Naive B cell (primary cell): Measurements from ENCODE around the gene C1QB. TPM values are rescaled to one million over a fixed set of nuclear protein-coding genes. Genes with fewer than 3 reads are reported as not detected.

ENCODE experiments used
- ATAC-seq, 2 donors: fragments of 150-1000 bp; cut with Tn5 transposase; 2 replicates each; pipeline ENCODE4 v1.10.0; 2021; ENCODE audit warnings: low read depth in 2 of 2, mild to moderate bottlenecking in 2 of 2, moderate library complexity in 2 of 2
- DNase-seq: peaks from one replicate; pipeline ENCODE4 v3.0.0; 2022
- H3K27ac Mint-ChIP-seq, 6 donors: one replicate each; pipeline ENCODE4 v1.8.0; 2020 to 2022; ENCODE audit warnings: mild to moderate bottlenecking in 6 of 6, mixed read lengths in 6 of 6, moderate library complexity in 5 of 6, inconsistent platforms in 2 of 6
- H3K27me3 Mint-ChIP-seq, 3 donors: one replicate each; pipeline ENCODE4 v1.8.0; 2021 to 2022; ENCODE audit warnings: mixed read lengths in 3 of 3, mild to moderate bottlenecking in 1 of 3
- H3K36me3 Mint-ChIP-seq, 2 donors: one replicate each; pipeline ENCODE4 v1.8.0; 2020 to 2022; ENCODE audit warnings: mixed read lengths in 2 of 2, inconsistent platforms in 1 of 2, mild to moderate bottlenecking in 1 of 2
- H3K4me1 Mint-ChIP-seq, 3 donors: one replicate each; pipeline ENCODE4 v1.8.0; 2020 to 2022; ENCODE audit warnings: mixed read lengths in 3 of 3, inconsistent platforms in 1 of 3, mild to moderate bottlenecking in 1 of 3, moderate library complexity in 1 of 3
- H3K4me3 Mint-ChIP-seq, 8 donors: one replicate each; pipeline ENCODE4 v1.8.0; 2020 to 2022; ENCODE audit warnings: mild to moderate bottlenecking in 8 of 8, mixed read lengths in 8 of 8, moderate library complexity in 8 of 8, inconsistent platforms in 2 of 8
- H3K9me3 Mint-ChIP-seq, 7 donors: one replicate each; pipeline ENCODE4 v1.8.0; 2020 to 2022; ENCODE audit warnings: mixed read lengths in 7 of 7, mild to moderate bottlenecking in 5 of 7, inconsistent platforms in 2 of 7, moderate library complexity in 1 of 7
- polyA plus RNA-seq, 6 donors: library from polyadenylated mRNA; unstranded; fragments of 300-500 nt; fragmentation: Illumina TruSeq; gene quantifications; one replicate each; pipeline ENCODE4 v1.2.3, GENCODE V29; 2021; ENCODE audit warnings: low read depth in 6 of 6

C1QB gene
- polyA plus RNA-seq, 6 donors from 2014 or later = not detected

DNA sequence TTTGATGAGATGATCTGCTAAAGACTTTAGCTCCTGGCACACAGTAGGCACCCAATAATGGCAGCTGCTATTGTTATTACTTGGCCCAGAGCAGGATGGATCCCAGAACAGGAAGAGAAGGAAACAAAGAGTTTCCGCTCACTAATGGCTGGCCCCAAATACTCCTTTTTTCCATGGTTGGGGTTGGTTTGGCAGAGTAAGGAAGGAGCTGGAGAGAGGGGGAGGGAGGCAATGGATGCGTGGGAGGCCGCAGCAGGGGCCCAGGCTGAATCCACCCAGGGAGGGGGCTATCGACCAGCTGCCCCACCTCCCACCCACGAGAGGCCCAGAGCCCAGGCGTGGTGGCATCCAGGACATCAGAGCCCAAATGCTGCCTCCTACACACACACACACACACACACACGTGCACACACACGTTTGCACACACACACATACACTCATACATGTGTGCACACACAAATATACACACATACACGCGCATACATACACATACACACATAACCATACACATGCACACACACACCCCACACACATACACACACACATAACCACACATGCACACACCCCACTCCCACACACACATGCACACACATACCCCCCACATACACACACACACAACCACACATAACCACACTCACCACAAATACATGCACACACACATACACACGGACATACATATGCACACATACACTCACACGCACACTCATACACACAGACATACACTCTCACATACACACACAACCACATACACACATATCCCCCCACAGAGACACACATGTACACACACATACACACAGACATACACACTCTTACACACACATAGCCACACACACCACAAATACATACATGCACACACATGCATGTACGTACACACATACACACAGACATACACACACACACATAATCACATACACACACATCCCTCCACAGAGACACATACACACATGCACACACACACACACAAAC, 25.2 kb downstream of the C1QB start:
- H3K4me3 Mint-ChIP-seq = no peak overlapping the region
- no peak overlapping the region for H3K27ac Mint-ChIP-seq
- no peak for ATAC-seq
- no peak for DNase-seq
- H3K9me3 Mint-ChIP-seq = no peaks in the 10 kb centered on the region
- H3K36me3 Mint-ChIP-seq = no peaks in the 10 kb centered on the region
- peaks cover 0 to 15% (median 13%) of the 10 kb centered on the region in 3 donors for H3K27me3 Mint-ChIP-seq
- H3K4me1 Mint-ChIP-seq = no peaks in the 10 kb centered on the region

- H3K27me3 Mint-ChIP-seq = peaks cover 6 to 17% (median 10%) of the 10 kb centered on the region in 3 donors
- no peak for DNase-seq
Measured at GRCh38 chr1:22680726-22681125, 27.7 kb downstream of the C1QB start.

DNA sequence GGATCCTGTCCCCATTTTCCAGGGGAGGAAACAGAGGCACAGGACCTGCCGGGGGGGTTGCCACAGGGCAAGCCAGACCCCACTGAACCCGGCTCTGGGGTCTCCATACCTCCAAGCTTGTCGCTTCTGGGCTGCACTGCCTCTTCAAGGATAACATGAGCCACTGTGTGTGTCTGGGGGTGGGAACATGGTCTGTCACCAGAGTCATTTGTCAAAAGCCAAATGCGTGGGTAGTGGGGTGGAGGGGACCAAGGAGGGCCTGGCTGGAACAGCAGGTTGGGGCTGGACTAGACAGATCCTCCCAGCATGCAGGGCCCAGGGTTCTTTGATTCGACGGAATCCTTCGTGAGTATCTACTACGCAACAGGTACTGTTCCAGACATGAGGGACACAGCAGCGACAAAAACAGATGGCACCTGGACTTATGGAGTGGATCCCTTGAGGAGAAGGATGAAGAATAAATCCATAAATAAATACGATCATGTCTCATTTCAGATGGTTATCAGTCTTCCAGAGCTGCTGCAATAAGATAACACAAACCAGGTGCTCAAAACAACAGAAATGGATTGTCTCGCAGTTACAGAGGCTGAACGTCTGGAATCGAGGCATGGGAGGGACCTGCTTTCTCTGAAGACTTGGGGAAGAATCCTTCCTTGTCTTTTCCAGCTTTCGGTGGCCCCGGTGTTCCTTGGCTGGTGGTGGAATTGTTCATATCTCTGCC, 28.7 kb downstream of the C1QB start:
- Mint-ChIP-seq H3K27ac (no peak overlapping the region), H3K27me3 (peaks cover 13 to 24% (median 13%) of the 10 kb centered on the region in 3 donors), H3K9me3 (no peaks in the 10 kb centered on the region), H3K4me1 (no peaks in the 10 kb centered on the region), H3K36me3 (no peaks in the 10 kb centered on the region), H3K4me3 (no peak overlapping the region)
- no peak for ATAC-seq
- DNase-seq = no peak

More at GRCh38 chr1:22680726-22681125, 27.7 kb downstream of the C1QB start:
- Mint-ChIP-seq H3K36me3 (no peaks in the 10 kb centered on the region), H3K27ac (no peak overlapping the region), H3K4me3 (no peak overlapping the region), H3K4me1 (no peaks in the 10 kb centered on the region), H3K9me3 (no peaks in the 10 kb centered on the region)
- ATAC-seq = no peak

DNA sequence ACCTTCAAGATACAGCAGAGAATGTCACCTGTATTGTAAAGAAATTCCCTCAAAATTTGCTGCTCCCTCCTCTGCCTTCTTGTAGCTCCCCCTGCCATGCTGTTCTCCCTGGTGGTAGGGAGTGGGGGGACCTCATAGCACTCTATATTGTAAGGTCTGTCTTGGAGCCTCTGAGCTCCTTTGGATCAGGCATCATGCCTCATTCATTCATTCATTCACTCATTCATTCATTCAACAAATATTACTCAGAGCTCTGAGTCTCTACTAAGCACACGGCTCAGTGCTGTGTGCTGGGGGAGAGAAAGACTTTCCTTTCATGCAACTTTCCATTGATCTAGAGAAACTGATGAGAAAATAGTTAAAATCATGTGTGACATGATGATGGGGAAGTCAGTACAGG, 30.5 kb downstream of the C1QB start:
- DNase-seq = no peak
- H3K36me3 Mint-ChIP-seq = no peaks in the 10 kb centered on the region
- ATAC-seq = no peak
- peaks cover 17 to 36% (median 21%) of the 10 kb centered on the region in 3 donors for H3K27me3 Mint-ChIP-seq
- peak overlapping the region in 1 of 6 donors; percentile 82 for H3K27ac Mint-ChIP-seq
- no peaks in the 10 kb centered on the region for H3K9me3 Mint-ChIP-seq
- no peak overlapping the region for H3K4me3 Mint-ChIP-seq
- no peaks in the 10 kb centered on the region for H3K4me1 Mint-ChIP-seq

GRCh38 chr1:22685591-22686059, 32.6 kb downstream of the C1QB start:
- Mint-ChIP-seq H3K27me3 (peaks cover 21 to 45% (median 23%) of the 10 kb centered on the region in 3 donors), H3K36me3 (no peaks in the 10 kb centered on the region), H3K4me1 (no peaks in the 10 kb centered on the region), H3K9me3 (no peaks in the 10 kb centered on the region), H3K4me3 (no peak overlapping the region), H3K27ac (peak overlapping the region in 2 of 6 donors; percentile 30 to 75)
- ATAC-seq (no peak), DNase-seq (no peak)

GRCh38 chr1:22687191-22687590, 34.2 kb downstream of the C1QB start:
- no peaks in the 10 kb centered on the region for H3K4me1 Mint-ChIP-seq
- H3K36me3 Mint-ChIP-seq = no peaks in the 10 kb centered on the region
- H3K27ac Mint-ChIP-seq = no peak overlapping the region
- DNase-seq = no peak
- peak overlapping the region in 1 of 8 donors; percentile 14 for H3K4me3 Mint-ChIP-seq
- peaks cover 21 to 45% (median 23%) of the 10 kb centered on the region in 3 donors for H3K27me3 Mint-ChIP-seq
- H3K9me3 Mint-ChIP-seq = no peaks in the 10 kb centered on the region
- ATAC-seq = no peak

- no peak for ATAC-seq
- DNase-seq = no peak
- peak overlapping the region in 1 of 6 donors; percentile 2 for H3K27ac Mint-ChIP-seq
- no peak overlapping the region for H3K4me3 Mint-ChIP-seq
- H3K27me3 Mint-ChIP-seq = peaks cover 21 to 44% (median 23%) of the 10 kb centered on the region in 3 donors
- no peaks in the 10 kb centered on the region for H3K9me3 Mint-ChIP-seq
- no peaks in the 10 kb centered on the region for H3K36me3 Mint-ChIP-seq
- H3K4me1 Mint-ChIP-seq = no peaks in the 10 kb centered on the region
Measured at GRCh38 chr1:22688466-22688865, 35.4 kb downstream of the C1QB start.

DNA sequence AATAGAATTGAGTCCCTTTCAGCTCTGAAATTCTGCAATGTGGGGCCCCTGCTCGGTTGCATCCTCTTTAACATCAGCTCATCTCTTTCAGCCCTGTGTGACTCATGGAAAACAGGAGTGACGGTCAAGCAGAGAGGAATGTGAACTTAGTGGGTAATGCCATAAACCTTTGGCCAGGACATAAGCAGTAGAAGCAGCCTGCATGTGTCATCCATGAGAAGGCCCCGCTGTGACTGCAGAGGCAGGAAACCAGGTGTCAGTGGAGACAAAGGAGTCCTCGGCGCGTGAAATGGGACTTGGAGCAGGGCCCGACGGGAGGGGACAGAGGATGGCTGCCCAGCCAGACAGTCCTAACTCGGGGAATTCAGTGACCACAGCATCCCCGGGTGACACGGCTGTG, 36.5 kb downstream of the C1QB start:
- Mint-ChIP-seq H3K36me3 (no peaks in the 10 kb centered on the region), H3K4me3 (no peak overlapping the region), H3K9me3 (no peaks in the 10 kb centered on the region), H3K27me3 (peaks cover 17 to 34% (median 22%) of the 10 kb centered on the region in 3 donors), H3K27ac (peak overlapping the region in 1 of 6 donors; percentile 3), H3K4me1 (no peaks in the 10 kb centered on the region)
- DNase-seq (no peak), ATAC-seq (no peak)

GRCh38 chr1:22691031-22691753, 38.2 kb downstream of the C1QB start:
- Mint-ChIP-seq H3K27ac (no peak overlapping the region), H3K36me3 (no peaks in the 10 kb centered on the region), H3K4me1 (no peaks in the 10 kb centered on the region), H3K4me3 (no peak overlapping the region), H3K9me3 (no peaks in the 10 kb centered on the region), H3K27me3 (peaks cover 12 to 32% (median 16%) of the 10 kb centered on the region in 3 donors)
- DNase-seq = no peak
- ATAC-seq = no peak

DNA sequence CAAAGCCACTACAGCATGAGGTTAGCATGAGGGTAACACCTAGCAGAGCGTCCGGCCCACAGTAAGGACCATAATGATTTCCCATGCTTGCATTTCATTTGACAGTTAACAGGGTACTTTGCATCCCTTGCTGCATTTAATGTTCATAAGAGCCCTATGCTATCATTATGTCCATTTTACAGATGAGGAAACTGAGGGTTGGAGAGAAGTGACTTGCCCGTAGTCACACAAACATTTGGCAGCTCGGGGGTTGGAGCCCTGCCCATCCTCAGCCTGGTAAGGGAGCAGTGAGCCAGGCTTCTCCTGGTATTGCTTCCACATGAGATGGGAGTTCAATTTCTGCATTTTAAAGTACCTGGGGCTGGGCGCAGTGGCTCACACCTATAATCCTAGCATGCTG, 41.1 kb downstream of the C1QB start:
- DNase-seq (no peak), ATAC-seq (no peak)
- Mint-ChIP-seq H3K27ac (no peak overlapping the region), H3K4me3 (no peak overlapping the region), H3K9me3 (no peaks in the 10 kb centered on the region), H3K36me3 (no peaks in the 10 kb centered on the region), H3K27me3 (peaks cover 4 to 17% (median 15%) of the 10 kb centered on the region in 3 donors), H3K4me1 (no peaks in the 10 kb centered on the region)

DNA sequence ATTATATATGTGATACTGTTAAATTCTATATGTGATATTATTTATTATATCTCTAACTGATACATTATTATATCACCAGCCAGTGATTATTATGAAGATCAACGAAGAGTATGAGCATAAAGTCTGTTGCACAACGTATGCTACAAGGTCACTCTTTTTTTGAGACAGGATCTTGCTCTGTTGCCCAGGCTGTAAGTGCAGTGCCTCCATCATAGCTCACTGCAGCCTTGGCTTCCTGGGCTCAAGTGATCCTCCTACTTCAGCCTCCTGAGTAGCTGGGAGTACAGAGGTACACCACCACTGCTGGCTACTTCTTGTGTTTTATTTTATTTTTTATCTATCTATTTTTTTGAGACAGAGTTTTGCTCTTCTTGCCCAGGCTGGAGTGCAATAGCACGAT, 43.6 kb downstream of the C1QB start:
- Mint-ChIP-seq H3K4me1 (no peaks in the 10 kb centered on the region), H3K9me3 (peaks cover 0 to 3% (median 0%) of the 10 kb centered on the region in 7 donors), H3K4me3 (no peak overlapping the region), H3K27me3 (peaks cover 4 to 24% (median 14%) of the 10 kb centered on the region in 3 donors), H3K27ac (no peak overlapping the region), H3K36me3 (no peaks in the 10 kb centered on the region)
- no peak for ATAC-seq
- no peak for DNase-seq

DNA sequence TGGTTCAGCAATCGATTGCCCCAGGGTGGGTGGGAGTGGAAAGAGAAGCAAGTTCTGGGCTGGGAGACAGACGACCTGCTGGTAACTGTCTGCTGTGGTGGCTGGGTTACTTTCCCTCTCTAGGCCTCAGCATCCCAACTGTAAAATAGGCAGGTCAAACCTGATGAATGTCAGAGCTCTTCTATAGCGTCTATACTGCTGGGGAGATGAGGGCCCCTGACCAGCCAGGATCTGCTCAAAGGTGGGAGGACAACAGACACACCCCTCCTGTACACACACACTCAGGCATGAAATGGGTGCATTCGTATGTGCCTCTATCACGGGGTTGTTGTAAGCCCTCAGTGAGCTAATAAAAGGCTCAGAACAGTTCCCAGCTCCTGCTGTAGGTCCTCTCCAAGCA, 44.9 kb downstream of the C1QB start:
- DNase-seq (no peak), ATAC-seq (no peak)
- peaks cover 0 to 3% (median 0%) of the 10 kb centered on the region in 7 donors for H3K9me3 Mint-ChIP-seq
- no peak overlapping the region for H3K4me3 Mint-ChIP-seq
- peaks cover 10 to 31% (median 22%) of the 10 kb centered on the region in 3 donors for H3K27me3 Mint-ChIP-seq
- H3K27ac Mint-ChIP-seq = no peak overlapping the region
- H3K4me1 Mint-ChIP-seq = no peaks in the 10 kb centered on the region
- H3K36me3 Mint-ChIP-seq = no peaks in the 10 kb centered on the region
